DND-41 (cell line): ENCODE measurements around the gene VAV2.

Source experiments
- ATAC-seq: fragments of 200-7000 bp; cut with Tn5 transposase; 3 replicates; pipeline ENCODE4 v1.9.1; 2021; ENCODE audit warnings: low read depth; ENCODE audit not compliant: insufficient read depth
- DNase-seq: peaks from one replicate; pipeline ENCODE4 v3.0.0-alpha.2; 2020
- H2AFZ ChIP-seq: 2 replicates; pipeline ENCODE4 v1.6.0; 2012; ENCODE audit warnings: low read depth, low read length
- H3K27ac ChIP-seq: 2 replicates; pipeline ENCODE4 v1.5.1; 2012; ENCODE audit warnings: low read length, inconsistent platforms
- H3K27me3 ChIP-seq: fragments of 200-600 bp; sonication (generic); 2 replicates; pipeline ENCODE4 v1.6.0; 2012; ENCODE audit warnings: low read length, mild to moderate bottlenecking, inconsistent platforms; ENCODE audit not compliant: insufficient read depth, poor library complexity
- H3K36me3 ChIP-seq: 2 replicates; pipeline ENCODE4 v1.5.1; 2012; ENCODE audit warnings: low read length, inconsistent platforms; ENCODE audit not compliant: insufficient read depth
- H3K4me1 ChIP-seq: 2 replicates; pipeline ENCODE4 v1.5.1; 2012; ENCODE audit warnings: mild to moderate bottlenecking, low read length; ENCODE audit not compliant: insufficient read depth
- H3K4me2 ChIP-seq: 2 replicates; pipeline ENCODE4 v1.6.0; 2012; ENCODE audit warnings: mild to moderate bottlenecking, moderate library complexity, low read length, inconsistent platforms; ENCODE audit not compliant: insufficient read depth
- H3K4me3 ChIP-seq, 2 experiments: fragments of 200-600 bp in 1 of 2; shearing (Covaris generic) in 1 of 2; 2 replicates each; pipeline ENCODE4 v1.5.1; 2012 to 2016; ENCODE audit warnings: inconsistent platforms in 2 of 2, low read length in 2 of 2, mild to moderate bottlenecking in 2 of 2, low read depth in 1 of 2, moderate library complexity in 1 of 2
- H3K79me2 ChIP-seq: 2 replicates; pipeline ENCODE4 v1.6.0; 2012; ENCODE audit warnings: low read length, inconsistent platforms; ENCODE audit not compliant: insufficient read depth
- H3K9ac ChIP-seq: 2 replicates; pipeline ENCODE4 v1.6.0; 2012; ENCODE audit warnings: low read depth, mild to moderate bottlenecking, inconsistent platforms, low read length, moderate library complexity
- H3K9me3 ChIP-seq: 2 replicates; pipeline ENCODE4 v1.5.1; 2012; ENCODE audit warnings: low read length, moderate library complexity, mild to moderate bottlenecking, inconsistent platforms; ENCODE audit not compliant: insufficient read depth, severe bottlenecking
- H4K20me1 ChIP-seq: 2 replicates; pipeline ENCODE4 v1.6.0; 2012; ENCODE audit warnings: low read length; ENCODE audit not compliant: insufficient read depth
- EZH2 ChIP-seq: IDR thresholded peaks from 3 replicates; pipeline ENCODE4 v1.6.1; 2012; ENCODE audit warnings: borderline replicate concordance, low read depth, mild to moderate bottlenecking, moderate library complexity, low read length, inconsistent platforms; ENCODE audit not compliant: severe bottlenecking
- TF ChIP-seq, protein P1 (sequence below): IDR thresholded peaks from 2 replicates; pipeline ENCODE4 v1.5.1; 2012; ENCODE audit warnings: borderline replicate concordance, low read length, moderate library complexity, mild to moderate bottlenecking; ENCODE audit not compliant: poor library complexity, severe bottlenecking; ENCODE audit errors: extremely low read depth

Gene VAV2

DNA sequence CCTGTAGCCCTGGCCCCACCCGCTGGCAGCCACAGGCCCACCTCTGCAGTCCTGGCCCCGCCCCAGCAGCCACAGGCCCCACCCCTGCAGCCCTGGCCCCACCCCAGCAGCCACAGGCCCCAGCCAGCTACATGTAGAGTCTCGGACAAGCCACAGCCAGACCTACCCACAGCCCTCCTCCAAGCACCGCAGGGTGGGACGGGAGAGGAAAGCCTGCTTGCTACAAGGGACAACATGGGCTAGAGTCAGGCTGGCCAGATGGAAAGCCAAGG is 204.4 kb downstream of the VAV2 start:
- no peak for DNase-seq
- no peak overlapping the region for H3K4me2 ChIP-seq
- H2AFZ ChIP-seq = no peak overlapping the region
- H3K4me3 ChIP-seq = no peak overlapping the region
- no peak overlapping the region for H3K27ac ChIP-seq
- H3K9ac ChIP-seq = no peak overlapping the region
- H4K20me1 ChIP-seq = no peaks in the 10 kb centered on the region
- no peak; the same call in 2 of the 3 replicates for ATAC-seq
- H3K79me2 ChIP-seq = no peaks in the 10 kb centered on the region
- TF ChIP-seq EZH2 = no peak
- TF ChIP-seq, protein P1, sequence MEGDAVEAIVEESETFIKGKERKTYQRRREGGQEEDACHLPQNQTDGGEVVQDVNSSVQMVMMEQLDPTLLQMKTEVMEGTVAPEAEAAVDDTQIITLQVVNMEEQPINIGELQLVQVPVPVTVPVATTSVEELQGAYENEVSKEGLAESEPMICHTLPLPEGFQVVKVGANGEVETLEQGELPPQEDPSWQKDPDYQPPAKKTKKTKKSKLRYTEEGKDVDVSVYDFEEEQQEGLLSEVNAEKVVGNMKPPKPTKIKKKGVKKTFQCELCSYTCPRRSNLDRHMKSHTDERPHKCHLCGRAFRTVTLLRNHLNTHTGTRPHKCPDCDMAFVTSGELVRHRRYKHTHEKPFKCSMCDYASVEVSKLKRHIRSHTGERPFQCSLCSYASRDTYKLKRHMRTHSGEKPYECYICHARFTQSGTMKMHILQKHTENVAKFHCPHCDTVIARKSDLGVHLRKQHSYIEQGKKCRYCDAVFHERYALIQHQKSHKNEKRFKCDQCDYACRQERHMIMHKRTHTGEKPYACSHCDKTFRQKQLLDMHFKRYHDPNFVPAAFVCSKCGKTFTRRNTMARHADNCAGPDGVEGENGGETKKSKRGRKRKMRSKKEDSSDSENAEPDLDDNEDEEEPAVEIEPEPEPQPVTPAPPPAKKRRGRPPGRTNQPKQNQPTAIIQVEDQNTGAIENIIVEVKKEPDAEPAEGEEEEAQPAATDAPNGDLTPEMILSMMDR = no peak
- no peaks in the 10 kb centered on the region for H3K36me3 ChIP-seq
- no peaks in the 10 kb centered on the region for H3K9me3 ChIP-seq
- no peaks in the 10 kb centered on the region for H3K4me1 ChIP-seq
- H3K27me3 ChIP-seq = no peaks in the 10 kb centered on the region

DNA sequence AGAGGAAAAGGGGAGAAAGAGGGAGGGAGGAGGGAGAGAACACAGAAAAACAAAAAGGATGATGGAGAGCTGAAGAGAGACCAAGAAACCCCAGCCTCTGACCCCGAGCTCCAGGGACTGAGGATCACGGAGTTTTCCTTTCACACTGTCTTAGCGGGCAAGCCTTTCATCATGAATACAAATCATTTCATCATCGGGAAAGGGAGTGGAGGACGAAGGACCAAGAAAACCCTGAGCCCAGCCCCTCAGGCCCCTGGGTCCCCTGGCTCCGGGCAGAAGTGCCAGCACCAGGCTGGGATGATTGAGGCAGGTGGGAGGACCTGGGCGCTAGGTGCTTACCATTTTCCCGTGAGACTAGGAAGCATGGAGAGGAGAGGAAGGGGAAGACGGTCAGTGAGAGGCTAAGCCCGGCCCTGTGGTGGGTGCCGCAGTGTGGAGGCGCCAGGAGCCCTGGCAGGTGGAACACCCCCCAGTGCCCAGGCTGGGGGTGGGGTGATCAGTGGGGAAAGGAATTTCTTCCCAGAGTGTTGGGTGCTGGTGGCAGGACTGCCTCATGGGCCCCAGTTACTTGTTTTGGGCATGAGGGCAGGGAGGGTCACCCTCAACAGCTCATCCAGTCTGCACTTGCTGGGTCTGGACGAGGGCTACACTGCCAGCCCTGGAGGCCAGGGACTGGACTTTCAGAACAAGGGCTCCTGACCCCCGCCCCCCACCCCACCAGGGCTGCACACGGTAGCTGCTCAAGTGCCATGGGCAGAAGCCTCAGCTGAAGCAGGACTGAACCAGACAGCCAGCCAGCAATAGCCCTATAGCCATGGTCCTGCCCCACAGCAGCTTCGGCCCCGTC is 205.0 kb downstream of the VAV2 start:
- Histone ChIP-seq H3K9me3 (no peaks in the 10 kb centered on the region), H3K9ac (no peak overlapping the region), H3K27ac (no peak overlapping the region), H3K4me3 (no peak overlapping the region), H3K79me2 (no peaks in the 10 kb centered on the region), H2AFZ (no peak overlapping the region), H4K20me1 (no peaks in the 10 kb centered on the region), H3K4me2 (no peak overlapping the region), H3K36me3 (no peaks in the 10 kb centered on the region), H3K4me1 (no peaks in the 10 kb centered on the region), H3K27me3 (no peaks in the 10 kb centered on the region)
- DNase-seq = no peak
- TF ChIP-seq, protein P1 = no peak
- no peak for TF ChIP-seq EZH2
- ATAC-seq = no peak

- no peak for ATAC-seq
- no peaks in the 10 kb centered on the region for H3K79me2 ChIP-seq
- DNase-seq = no peak
- H3K4me2 ChIP-seq = no peak overlapping the region
- no peak overlapping the region for H2AFZ ChIP-seq
- no peak overlapping the region for H3K9ac ChIP-seq
- H3K27ac ChIP-seq = no peak overlapping the region
- no peaks in the 10 kb centered on the region for H3K36me3 ChIP-seq
- TF ChIP-seq, protein P1 = no peak
- TF ChIP-seq EZH2 = no peak
- no peaks in the 10 kb centered on the region for H4K20me1 ChIP-seq
- no peaks in the 10 kb centered on the region for H3K27me3 ChIP-seq
- no peak overlapping the region for H3K4me3 ChIP-seq
- H3K9me3 ChIP-seq = no peaks in the 10 kb centered on the region
- H3K4me1 ChIP-seq = no peaks in the 10 kb centered on the region
Measured at GRCh38 chr9:133786371-133786753, 205.8 kb downstream of the VAV2 start.
